GM12878 (cell line): ENCODE results near the gene DPP4. TPM values are rescaled to one million over a fixed set of nuclear protein-coding genes. Genes with fewer than 3 reads are reported as not detected.

ENCODE experiments used
- ATAC-seq: fragments of 200-7000 bp; cut with Tn5 transposase; 3 replicates; pipeline ENCODE4 v1.9.1; 2020; ENCODE audit warnings: mild to moderate bottlenecking, moderate library complexity
- BruUV-seq: library from RNA; stranded (reverse); fragments of 400-500 nt; replicated peaks from 2 replicates; lab custom pipeline; 2021; lab: Mats Ljungman, UMichigan
- CTCF ChIA-PET: fragments of 300-600 bp; sonication (Branson Sonifier 250); formaldehyde crosslinking; extraction: SDS; loops from one replicate; lab custom pipeline; 2021; ENCODE audit warnings: inconsistent platforms; lab: Yijun Ruan, JAX
- POLR2A ChIA-PET: fragments of 350-600 bp; formaldehyde crosslinking; extraction: SDS; loops from one replicate; lab custom pipeline; 2021; ENCODE audit warnings: inconsistent platforms; lab: Charles Lee
- RAD21 ChIA-PET: fragments of 300-600 bp; sonication (Branson Sonifier 250); formaldehyde crosslinking; loops from one replicate; lab custom pipeline; 2023; ENCODE audit warnings: antibody characterized with exemption; ENCODE audit not compliant: unreplicated experiment; lab: Charles Lee
- SMC1A ChIA-PET: fragments of 300-600 bp; sonication (Branson Sonifier 250); formaldehyde crosslinking; loops from one replicate; lab custom pipeline; 2023; ENCODE audit not compliant: unreplicated experiment, uncharacterized antibody; lab: Charles Lee
- DNase-seq: peaks from one replicate; pipeline ENCODE4 v3.0.0-alpha.2; 2011; ENCODE audit warnings: low read depth, low spot score
- FAIRE-seq: peaks from 3 replicates; lab custom pipeline; 2011; peaks lifted over from hg19 to GRCh38; lab: Jason Lieb, UNC
- H2AFZ ChIP-seq: 2 replicates; pipeline ENCODE4 v1.6.0; 2011; ENCODE audit warnings: low read depth, low read length, control low read depth; ENCODE audit not compliant: control insufficient read depth
- H3K27ac ChIP-seq: 2 replicates; pipeline ENCODE4 v1.5.1; 2011; ENCODE audit warnings: control low read depth; ENCODE audit not compliant: control insufficient read depth, insufficient read depth
- H3K27me3 ChIP-seq, 2 experiments: replicated peaks in 1 of 2; 2 replicates each; pipeline versions ENCODE4 v1.6.0 to v1.6.1; 2011; ENCODE audit warnings: low read length in 1 of 2; ENCODE audit not compliant: control insufficient read depth in 2 of 2, insufficient read depth in 2 of 2
- H3K36me3 ChIP-seq, 2 experiments: 2 replicates each; pipeline ENCODE4 v1.5.1; 2011; ENCODE audit warnings: low read length in 1 of 2; ENCODE audit not compliant: control insufficient read depth in 2 of 2, insufficient read depth in 2 of 2
- H3K4me1 ChIP-seq: 2 replicates; pipeline ENCODE4 v1.6.1; 2011; ENCODE audit warnings: mild to moderate bottlenecking, low read length, moderate library complexity, mixed read lengths; ENCODE audit not compliant: control insufficient read depth, insufficient read depth
- H3K4me2 ChIP-seq: 2 replicates; pipeline ENCODE4 v1.6.0; 2011; ENCODE audit warnings: control low read depth; ENCODE audit not compliant: control insufficient read depth, insufficient read depth
- H3K4me3 ChIP-seq: fragments of 200-600 bp; sonication (generic); 2 replicates; pipeline ENCODE4 v1.5.1; 2016
- H3K79me2 ChIP-seq: 2 replicates; pipeline ENCODE4 v1.6.0; 2011; ENCODE audit warnings: low read length; ENCODE audit not compliant: control insufficient read depth, insufficient read depth
- H3K9ac ChIP-seq: 2 replicates; pipeline ENCODE4 v1.8.0; 2011; ENCODE audit warnings: low read length, control low read depth, mixed read lengths; ENCODE audit not compliant: control insufficient read depth, insufficient read depth
- H3K9me3 ChIP-seq: replicated peaks from 3 replicates; pipeline ENCODE4 v1.5.1; 2011; ENCODE audit warnings: mild to moderate bottlenecking, low read length; ENCODE audit not compliant: control insufficient read depth, insufficient read depth
- H4K20me1 ChIP-seq: 2 replicates; pipeline ENCODE4 v1.6.0; 2011; ENCODE audit not compliant: control insufficient read depth, insufficient read depth
- ESRRA ChIP-seq: IDR thresholded peaks from 2 replicates; pipeline ENCODE4 v1.6.1; 2012; ENCODE audit warnings: mild to moderate bottlenecking, low read length, improper control_type of control experiment
- YY1 ChIP-seq: IDR thresholded peaks from 2 replicates; pipeline ENCODE4 v1.6.1; 2011; ENCODE audit warnings: low read depth, mild to moderate bottlenecking, low read length
- WGBS: methylation state at CpG from one replicate; pipeline ENCODE4 v1.1.6; 2016; ENCODE audit warnings: low lambda C conversion rate; ENCODE audit not compliant: insufficient replicate concordance, insufficient coverage; ENCODE audit errors: missing lambda C conversion rate; 5-methylcytosine and 5-hydroxymethylcytosine counted together
- in situ Hi-C: fragments of 300-500 bp; cut with MboI; formaldehyde crosslinking; loops from 9 replicates; pipeline ENCODE4 v1.14.3; 2018; ENCODE audit warnings: mixed read lengths
- intact Hi-C: fragments of 100-400 bp; cut with micrococcal nuclease; formaldehyde crosslinking; loops from one replicate; pipeline ENCODE4 v1.14.2; 2022; ENCODE audit not compliant: unreplicated experiment
- polyA plus RNA-seq, 11 experiments: library from polyadenylated mRNA; depleted of rRNA in 4 of 11; unstranded in 6 of 11; stranded (reverse) in 5 of 11; fragments of >200 nt; fragmentation: Nextera tagmentation in 4 of 11; fragmentation: Illumina TruSeq in 1 of 11; extraction: Ambion mirVana in 4 of 11; extraction: Trizol in 1 of 11; gene quantifications; 1 replicate in 1 of 11; 2 replicates in 10 of 11; pipeline versions ENCODE4 v1.2.1 to v1.2.3, GENCODE V29; 2011 to 2016; ENCODE audit warnings: inconsistent platforms in 2 of 11, missing spikeins in 2 of 11, low read depth in 1 of 11
- total RNA-seq, 4 experiments: library from RNA; depleted of rRNA in 3 of 4; stranded (reverse); fragments of >200 nt in 3 of 4; fragmentation: Illumina TruSeq in 1 of 4; extraction: Trizol in 1 of 4; gene quantifications; 2 replicates each; pipeline versions ENCODE4 v1.2.1 to v1.2.3, GENCODE V29; 2013 to 2021
- TF ChIP-seq, protein P1 (sequence below): fragments of 450-650 bp; formaldehyde crosslinking; IDR thresholded peaks from 2 replicates; pipeline ENCODE4 v1.5.0; 2022; ENCODE audit warnings: mild to moderate bottlenecking, missing genetic modification characterization

DPP4 gene
- total and polyA plus RNA-seq, 10 of the 15 experiments (the other 5 are each of a cell fraction or from before 2014, with no cell fraction given) = 4.1 to 11.4 (median 9.3) TPM

DNA sequence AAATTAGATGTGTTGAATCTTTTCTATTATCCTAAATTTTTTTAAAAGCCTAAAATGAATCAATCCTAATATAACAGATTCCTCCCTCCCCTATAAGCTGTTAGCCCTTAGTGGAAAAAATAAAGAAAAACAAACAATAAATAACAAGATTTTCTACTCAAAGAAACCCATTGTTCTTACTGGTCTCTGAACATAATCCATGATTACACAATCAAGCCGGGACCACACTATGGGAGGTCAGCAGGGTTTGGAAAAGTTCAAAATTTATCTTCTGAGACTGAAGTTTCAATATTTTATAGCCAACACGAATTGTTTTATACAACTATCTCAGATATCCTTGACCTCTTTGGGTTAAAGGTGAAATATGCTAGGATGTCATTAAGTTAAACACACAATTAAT is 57.9 kb downstream of the DPP4 start:
- TF ChIP-seq, protein P1, sequence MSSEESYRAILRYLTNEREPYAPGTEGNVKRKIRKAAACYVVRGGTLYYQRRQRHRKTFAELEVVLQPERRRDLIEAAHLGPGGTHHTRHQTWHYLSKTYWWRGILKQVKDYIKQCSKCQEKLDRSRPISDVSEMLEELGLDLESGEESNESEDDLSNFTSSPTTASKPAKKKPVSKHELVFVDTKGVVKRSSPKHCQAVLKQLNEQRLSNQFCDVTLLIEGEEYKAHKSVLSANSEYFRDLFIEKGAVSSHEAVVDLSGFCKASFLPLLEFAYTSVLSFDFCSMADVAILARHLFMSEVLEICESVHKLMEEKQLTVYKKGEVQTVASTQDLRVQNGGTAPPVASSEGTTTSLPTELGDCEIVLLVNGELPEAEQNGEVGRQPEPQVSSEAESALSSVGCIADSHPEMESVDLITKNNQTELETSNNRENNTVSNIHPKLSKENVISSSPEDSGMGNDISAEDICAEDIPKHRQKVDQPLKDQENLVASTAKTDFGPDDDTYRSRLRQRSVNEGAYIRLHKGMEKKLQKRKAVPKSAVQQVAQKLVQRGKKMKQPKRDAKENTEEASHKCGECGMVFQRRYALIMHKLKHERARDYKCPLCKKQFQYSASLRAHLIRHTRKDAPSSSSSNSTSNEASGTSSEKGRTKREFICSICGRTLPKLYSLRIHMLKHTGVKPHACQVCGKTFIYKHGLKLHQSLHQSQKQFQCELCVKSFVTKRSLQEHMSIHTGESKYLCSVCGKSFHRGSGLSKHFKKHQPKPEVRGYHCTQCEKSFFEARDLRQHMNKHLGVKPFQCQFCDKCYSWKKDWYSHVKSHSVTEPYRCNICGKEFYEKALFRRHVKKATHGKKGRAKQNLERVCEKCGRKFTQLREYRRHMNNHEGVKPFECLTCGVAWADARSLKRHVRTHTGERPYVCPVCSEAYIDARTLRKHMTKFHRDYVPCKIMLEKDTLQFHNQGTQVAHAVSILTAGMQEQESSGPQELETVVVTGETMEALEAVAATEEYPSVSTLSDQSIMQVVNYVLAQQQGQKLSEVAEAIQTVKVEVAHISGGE = no peak
- TF ChIP-seq YY1 = no peak
- TF ChIP-seq ESRRA = no peak
- H3K36me3 ChIP-seq = no peaks in the 10 kb centered on the region
- FAIRE-seq = no peak
- SMC1A ChIA-PET = interaction anchor here (0.6 to 1.5 kb wide), 3 partner anchors 18 to 117 kb away, joined by 3 to 4 read pairs (median 3); partner anchors contain the start of gene DPP4
- H4K20me1 ChIP-seq = no peaks in the 10 kb centered on the region
- POLR2A ChIA-PET = no interaction called here
- CTCF ChIA-PET = interaction anchor here (1.4 to 6.5 kb wide), 2 partner anchors 89 to 110 kb away, joined by 3 to 48 read pairs; no protein-coding TSS in a partner anchor
- no peaks in the 10 kb centered on the region for H3K27me3 ChIP-seq
- no peak overlapping the region for H3K4me2 ChIP-seq
- intact Hi-C loops = no loop called here
- no peak overlapping the region for H3K4me3 ChIP-seq
- ATAC-seq = no peak
- DNase-seq = no peak
- in situ Hi-C loops = no loop called here
- BruUV-seq = no TSS peak
- 13% methylated on average over 2 of the region's 2 CpGs for WGBS
- no peak overlapping the region for H2AFZ ChIP-seq
- RAD21 ChIA-PET = no interaction called here
- no peak overlapping the region for H3K9ac ChIP-seq
- H3K27ac ChIP-seq = no peak overlapping the region
- no peaks in the 10 kb centered on the region for H3K4me1 ChIP-seq
- H3K79me2 ChIP-seq = no peaks in the 10 kb centered on the region
- no peaks in the 10 kb centered on the region for H3K9me3 ChIP-seq
